ENCODE results near the gene PSMC4. TPM values are rescaled to one million over a fixed set of nuclear protein-coding genes. Genes with fewer than 3 reads are reported as not detected.

PSMC4 gene
- total RNA-seq, 1 donor from 2014 or later: 74.9 TPM

GRCh38 chr19:39927076-39927475 is 43.9 kb upstream of the PSMC4 start:
- Histone ChIP-seq H3K4me3 (no peak overlapping the region), H3K27ac (no peak overlapping the region), H3K9me3 (no peaks in the 10 kb centered on the region), H3K36me3 (no peaks in the 10 kb centered on the region), H3K27me3 (no peaks in the 10 kb centered on the region), H3K4me1 (no peaks in the 10 kb centered on the region)
- intact Hi-C loops (cut with DNase I): no loop called here
- no peak for DNase-seq (ENCODE audit: extremely low spot score in 2 of 2)
- no peak for TF ChIP-seq POLR2AphosphoS5 (IDR thresholded peaks at IDR 0.05; ENCODE audit: insufficient read depth in 1 of 2, low read depth in 1 of 2)
- TF ChIP-seq CTCF (IDR thresholded peaks at IDR 0.05): no peak
- TF ChIP-seq POLR2A (IDR thresholded peaks at IDR 0.05): no peak

GRCh38 chr19:39927524-39928356 is 43.2 kb upstream of the PSMC4 start:
- no peak for DNase-seq (ENCODE audit: extremely low spot score in 2 of 2)
- intact Hi-C loops (cut with DNase I): no loop called here
- H3K4me3 ChIP-seq: no peak overlapping the region
- H3K4me1 ChIP-seq: no peaks in the 10 kb centered on the region
- no peak overlapping the region for H3K27ac ChIP-seq
- TF ChIP-seq POLR2A (IDR thresholded peaks at IDR 0.05) (no peak), POLR2AphosphoS5 (IDR thresholded peaks at IDR 0.05; ENCODE audit: insufficient read depth in 1 of 2, low read depth in 1 of 2) (no peak), CTCF (IDR thresholded peaks at IDR 0.05) (no peak)
- H3K9me3 ChIP-seq: no peaks in the 10 kb centered on the region
- H3K27me3 ChIP-seq: no peaks in the 10 kb centered on the region
- no peaks in the 10 kb centered on the region for H3K36me3 ChIP-seq

- Histone ChIP-seq H3K9me3 (no peaks in the 10 kb centered on the region), H3K4me1 (no peaks in the 10 kb centered on the region), H3K36me3 (no peaks in the 10 kb centered on the region), H3K27me3 (no peaks in the 10 kb centered on the region), H3K4me3 (no peak overlapping the region), H3K27ac (no peak overlapping the region)
- intact Hi-C loops (cut with DNase I): no loop called here
- TF ChIP-seq CTCF (IDR thresholded peaks at IDR 0.05) (no peak), POLR2A (IDR thresholded peaks at IDR 0.05) (no peak), POLR2AphosphoS5 (IDR thresholded peaks at IDR 0.05; ENCODE audit: insufficient read depth in 1 of 2, low read depth in 1 of 2) (no peak)
- no peak for DNase-seq (ENCODE audit: extremely low spot score in 2 of 2)
Observed at GRCh38 chr19:39928357-39928725, 42.6 kb upstream of the PSMC4 start.

GRCh38 chr19:39929750-39930149 is 41.2 kb upstream of the PSMC4 start:
- no peaks in the 10 kb centered on the region for H3K27me3 ChIP-seq
- intact Hi-C loops (cut with DNase I): loop anchor here (5.0 kb wide), 1 partner anchor 1783 kb away; no protein-coding TSS in a partner anchor
- no peaks in the 10 kb centered on the region for H3K9me3 ChIP-seq
- H3K36me3 ChIP-seq: no peaks in the 10 kb centered on the region
- TF ChIP-seq POLR2AphosphoS5 (IDR thresholded peaks at IDR 0.05; ENCODE audit: insufficient read depth in 1 of 2, low read depth in 1 of 2): no peak
- no peak for TF ChIP-seq CTCF (IDR thresholded peaks at IDR 0.05)
- TF ChIP-seq POLR2A (IDR thresholded peaks at IDR 0.05): no peak
- no peak overlapping the region for H3K27ac ChIP-seq
- H3K4me3 ChIP-seq: no peak overlapping the region
- DNase-seq (ENCODE audit: extremely low spot score in 2 of 2): no peak
- H3K4me1 ChIP-seq: no peaks in the 10 kb centered on the region
